Memory B cell (primary cell): Measurements from ENCODE around the gene AIFM1.
A peak's percentile ranks its signal among the peaks of the same experiment; 100 is the strongest.

Experiments
- ATAC-seq: fragments of 150-1000 bp; cut with Tn5 transposase; 2 replicates; pipeline ENCODE4 v1.10.0; 2021; ENCODE audit warnings: low read depth, mild to moderate bottlenecking, moderate library complexity
- DNase-seq, 2 donors: peaks; one replicate each; pipeline ENCODE4 v3.0.0; 2022; ENCODE audit warnings: low spot score in 2 of 2
- H3K27ac Mint-ChIP-seq: one replicate; pipeline ENCODE4 v1.8.0; 2022; ENCODE audit warnings: mild to moderate bottlenecking, moderate library complexity, mixed read lengths
- H3K27me3 Mint-ChIP-seq: one replicate; pipeline ENCODE4 v1.8.0; 2022; ENCODE audit warnings: mixed read lengths
- H3K36me3 Mint-ChIP-seq: one replicate; pipeline ENCODE4 v1.8.0; 2022; ENCODE audit warnings: mild to moderate bottlenecking, mixed read lengths
- H3K4me1 Mint-ChIP-seq: one replicate; pipeline ENCODE4 v1.8.0; 2022; ENCODE audit warnings: mixed read lengths
- H3K4me3 Mint-ChIP-seq: one replicate; pipeline ENCODE4 v1.8.0; 2022; ENCODE audit warnings: mild to moderate bottlenecking, moderate library complexity, mixed read lengths
- H3K9me3 Mint-ChIP-seq: one replicate; pipeline ENCODE4 v1.8.0; 2022; ENCODE audit warnings: mixed read lengths

AIFM1 gene

GRCh38 chrX:130083656-130084382, 81.8 kb downstream of the AIFM1 start:
- Mint-ChIP-seq H3K9me3 (no peaks in the 10 kb centered on the region), H3K27me3 (no peaks in the 10 kb centered on the region), H3K27ac (peak overlapping the region; percentile 89), H3K4me3 (peak overlapping the region; percentile 85), H3K4me1 (peaks cover 39% of the 10 kb centered on the region), H3K36me3 (peaks cover 3% of the 10 kb centered on the region)
- DNase-seq (no peak), ATAC-seq (peak; percentile 28)

DNA sequence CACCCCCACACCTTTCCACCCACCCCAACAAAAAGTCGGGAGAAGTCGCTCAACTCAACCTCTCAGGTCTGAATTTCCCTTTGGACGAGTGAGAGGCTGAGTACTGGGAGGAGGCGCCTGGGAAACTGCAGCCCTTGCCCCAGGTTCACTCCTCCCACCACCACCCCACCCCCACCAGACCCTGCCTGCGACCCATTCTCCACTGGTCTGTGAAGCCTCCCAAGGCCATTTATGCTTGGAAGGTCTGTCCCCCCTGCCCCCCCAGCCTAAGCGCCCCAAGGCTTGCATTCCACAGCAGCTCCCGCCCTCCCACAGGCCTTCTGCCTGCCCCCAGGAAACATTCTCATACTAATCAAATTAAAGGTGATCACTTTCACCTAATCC, 82.5 kb downstream of the AIFM1 start:
- peaks cover 3% of the 10 kb centered on the region for H3K36me3 Mint-ChIP-seq
- peaks cover 39% of the 10 kb centered on the region for H3K4me1 Mint-ChIP-seq
- no peak for ATAC-seq
- peak overlapping the region; percentile 85 for H3K4me3 Mint-ChIP-seq
- H3K27me3 Mint-ChIP-seq = no peaks in the 10 kb centered on the region
- DNase-seq = no peak
- H3K9me3 Mint-ChIP-seq = no peaks in the 10 kb centered on the region
- peak overlapping the region; percentile 89 for H3K27ac Mint-ChIP-seq

- DNase-seq = peak; percentile 42 to 43
- peak overlapping the region; percentile 82 for H3K4me3 Mint-ChIP-seq
- peak; percentile 78 for ATAC-seq
- H3K4me1 Mint-ChIP-seq = peaks cover 34% of the 10 kb centered on the region
- H3K27me3 Mint-ChIP-seq = no peaks in the 10 kb centered on the region
- H3K27ac Mint-ChIP-seq = peak overlapping the region; percentile 86
- no peaks in the 10 kb centered on the region for H3K9me3 Mint-ChIP-seq
- no peaks in the 10 kb centered on the region for H3K36me3 Mint-ChIP-seq
Observed at GRCh38 chrX:130082244-130083106, 83.2 kb downstream of the AIFM1 start.

DNA sequence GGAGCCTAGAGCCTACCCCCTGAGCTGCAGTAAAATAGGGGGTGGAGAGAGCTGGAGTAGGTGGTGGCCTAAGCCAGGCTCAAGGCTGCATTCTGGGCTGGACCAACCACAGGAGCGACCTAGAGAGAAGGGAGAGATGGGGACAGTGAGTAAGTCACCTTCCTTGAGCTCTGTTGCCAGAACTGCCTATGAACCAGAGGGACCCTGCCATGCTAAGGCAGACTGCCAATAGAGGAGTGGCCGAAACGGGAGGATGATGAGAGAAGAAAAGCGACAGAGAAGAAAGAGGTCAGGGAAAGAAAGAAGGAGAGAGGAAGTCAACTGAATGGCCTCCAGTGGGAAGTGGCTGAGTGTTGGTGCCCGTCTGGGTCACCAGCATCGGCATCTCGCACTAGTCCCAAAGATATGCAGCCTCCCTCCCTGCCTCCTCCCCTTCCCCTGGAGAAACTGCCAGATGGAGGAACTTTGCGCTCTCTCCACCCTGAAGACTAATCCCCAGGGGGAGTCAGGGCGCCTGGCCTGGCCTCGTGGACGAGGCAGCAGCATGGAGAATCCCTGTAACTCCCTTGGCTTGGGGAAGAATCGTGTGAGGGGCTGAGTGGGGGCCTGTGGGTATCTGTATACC, 84.1 kb downstream of the AIFM1 start:
- Mint-ChIP-seq H3K4me1 (peaks cover 34% of the 10 kb centered on the region), H3K27ac (peak overlapping the region; percentile 86), H3K9me3 (no peaks in the 10 kb centered on the region), H3K36me3 (no peaks in the 10 kb centered on the region), H3K27me3 (no peaks in the 10 kb centered on the region), H3K4me3 (peak overlapping the region; percentile 82)
- ATAC-seq = no peak
- DNase-seq = no peak

DNA sequence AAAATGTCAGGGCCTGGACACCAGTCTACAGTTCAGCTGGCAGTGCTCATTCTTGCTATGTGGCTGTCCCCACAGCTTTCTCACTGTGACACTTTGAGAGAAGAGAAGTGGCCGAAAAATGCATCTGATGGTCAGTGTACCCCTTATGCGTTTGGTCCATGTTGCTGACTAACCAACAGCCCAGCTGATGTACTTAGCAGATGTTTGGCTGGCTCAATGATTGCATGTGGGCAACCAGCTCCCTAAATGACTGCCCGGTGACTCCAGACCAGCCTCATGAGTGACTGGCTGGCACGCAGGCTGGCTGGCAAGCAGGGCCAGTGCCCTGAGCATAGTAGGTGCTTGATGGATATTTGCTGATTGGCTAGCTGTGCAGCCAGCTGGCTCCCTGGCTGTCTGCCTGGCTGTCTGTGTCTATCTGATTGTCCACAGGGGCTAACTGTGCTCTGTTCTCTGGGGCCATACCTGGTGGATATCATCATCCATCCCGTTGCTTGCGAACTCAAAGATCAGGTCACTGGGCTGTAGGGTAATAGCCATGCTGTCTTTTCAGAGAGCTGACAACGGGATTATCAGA, 84.8 kb downstream of the AIFM1 start:
- Mint-ChIP-seq H3K4me1 (peaks cover 30% of the 10 kb centered on the region), H3K36me3 (no peaks in the 10 kb centered on the region), H3K27ac (peak overlapping the region; percentile 86), H3K4me3 (no peak overlapping the region), H3K9me3 (no peaks in the 10 kb centered on the region), H3K27me3 (no peaks in the 10 kb centered on the region)
- ATAC-seq (no peak), DNase-seq (no peak)

- H3K4me3 Mint-ChIP-seq = no peak overlapping the region
- ATAC-seq = no peak
- no peaks in the 10 kb centered on the region for H3K36me3 Mint-ChIP-seq
- peak overlapping the region; percentile 55 for H3K27ac Mint-ChIP-seq
- peak; percentile 42 to 43 for DNase-seq
- peaks cover 27% of the 10 kb centered on the region for H3K4me1 Mint-ChIP-seq
- H3K9me3 Mint-ChIP-seq = no peaks in the 10 kb centered on the region
- H3K27me3 Mint-ChIP-seq = no peaks in the 10 kb centered on the region
Observed at GRCh38 chrX:130079824-130080406, 85.7 kb downstream of the AIFM1 start.
